Large intestine (tissue), 3 donors: ENCODE data around the gene MED9. TPM values are rescaled to one million over a fixed set of nuclear protein-coding genes. Genes with fewer than 3 reads are reported as not detected.
"Not testable (repeated sequence)": the region's sequence is repeated elsewhere in the genome, so short reads cannot be mapped to it uniquely, and the experiment has no call there.

Source experiments
- DNase-seq, 2 donors: peaks; one replicate each; pipeline versions ENCODE4 v3.0.0 to v3.0.0-alpha.2; 2013
- H3K27ac ChIP-seq: one replicate; pipeline ENCODE4 v1.5.1; 2013; ENCODE audit warnings: low read length
- H3K27me3 ChIP-seq: 2 replicates; pipeline ENCODE4 v1.6.1; 2013; ENCODE audit warnings: low read length; ENCODE audit not compliant: control insufficient read depth, insufficient read depth
- H3K36me3 ChIP-seq: 2 replicates; pipeline ENCODE4 v1.6.1; 2013; ENCODE audit warnings: low read length; ENCODE audit not compliant: control insufficient read depth, insufficient read depth
- H3K4me1 ChIP-seq: one replicate; pipeline ENCODE4 v1.6.1; 2013; ENCODE audit warnings: low read length; ENCODE audit not compliant: control insufficient read depth, insufficient read depth
- H3K4me3 ChIP-seq: one replicate; pipeline ENCODE4 v1.5.1; 2013; ENCODE audit warnings: low read length
- H3K9me3 ChIP-seq: one replicate; pipeline ENCODE4 v1.6.1; 2013; ENCODE audit warnings: mild to moderate bottlenecking, low read depth, low read length, moderate library complexity; ENCODE audit not compliant: control insufficient read depth
- WGBS: methylation state at CpG from one replicate; pipeline ENCODE4 v1.1.5; 2013; ENCODE audit warnings: low lambda C conversion rate; ENCODE audit not compliant: insufficient coverage; 5-methylcytosine and 5-hydroxymethylcytosine counted together
- polyA plus RNA-seq: library from polyadenylated mRNA; unstranded; fragments of 120-200 nt; gene quantifications from one replicate; pipeline ENCODE4 v1.2.1, GENCODE V29; 2013

The MED9 gene
- polyA plus RNA-seq, 1 donor = 17.4 TPM

DNA sequence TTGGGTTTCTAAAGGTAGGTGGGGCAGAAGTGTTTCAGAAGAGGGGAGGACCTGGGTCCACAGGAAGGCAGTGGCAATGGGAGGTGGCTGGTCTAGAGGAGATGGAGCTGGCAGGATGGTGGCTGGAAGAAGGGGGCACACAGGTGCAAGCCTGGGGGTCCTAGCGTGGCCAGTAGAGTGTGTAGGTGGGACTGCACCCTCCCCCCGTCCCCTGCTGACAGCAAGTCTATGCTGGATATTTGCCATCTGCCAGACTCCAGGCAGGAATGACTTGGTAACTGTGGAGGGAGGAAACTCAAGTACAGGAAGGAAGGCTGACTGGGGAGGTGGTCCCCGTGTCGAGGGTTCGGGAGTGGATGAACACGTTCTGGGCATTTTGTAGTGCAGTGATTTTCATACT is 8.6 kb downstream of the MED9 start:
- no peak for DNase-seq
- H3K9me3 ChIP-seq = peaks cover 4% of the 10 kb centered on the region
- no peak overlapping the region for H3K4me3 ChIP-seq
- WGBS = no CpG with 5 or more reads among the region's 6 CpGs
- peaks cover 32% of the 10 kb centered on the region for H3K36me3 ChIP-seq
- H3K27me3 ChIP-seq = no peaks in the 10 kb centered on the region
- H3K4me1 ChIP-seq = peaks cover under 1% of the 10 kb centered on the region
- no peak overlapping the region for H3K27ac ChIP-seq

DNA sequence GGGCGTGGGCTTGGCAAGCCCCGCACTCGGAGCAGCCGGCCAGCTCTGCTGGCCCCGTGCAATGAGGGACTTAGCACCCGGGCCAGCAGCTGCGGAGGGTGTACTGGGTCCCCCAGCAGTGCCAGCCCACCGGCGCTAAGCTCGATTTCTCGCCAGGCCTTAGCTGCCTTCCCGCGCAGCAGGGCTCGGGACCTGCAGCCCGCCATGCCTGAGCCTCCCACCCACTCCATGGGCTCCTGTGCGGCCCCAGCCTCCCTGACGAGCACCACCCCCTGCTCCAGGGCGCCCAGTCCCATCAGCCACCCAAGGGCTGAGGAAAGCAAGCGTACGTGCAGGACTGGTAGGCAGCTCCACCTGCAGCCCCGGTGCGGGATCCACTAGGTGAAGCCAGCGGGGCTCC is 9.6 kb downstream of the MED9 start:
- no CpG with 5 or more reads among the region's 23 CpGs for WGBS
- H3K4me3 ChIP-seq = not testable (repeated sequence)

DNA sequence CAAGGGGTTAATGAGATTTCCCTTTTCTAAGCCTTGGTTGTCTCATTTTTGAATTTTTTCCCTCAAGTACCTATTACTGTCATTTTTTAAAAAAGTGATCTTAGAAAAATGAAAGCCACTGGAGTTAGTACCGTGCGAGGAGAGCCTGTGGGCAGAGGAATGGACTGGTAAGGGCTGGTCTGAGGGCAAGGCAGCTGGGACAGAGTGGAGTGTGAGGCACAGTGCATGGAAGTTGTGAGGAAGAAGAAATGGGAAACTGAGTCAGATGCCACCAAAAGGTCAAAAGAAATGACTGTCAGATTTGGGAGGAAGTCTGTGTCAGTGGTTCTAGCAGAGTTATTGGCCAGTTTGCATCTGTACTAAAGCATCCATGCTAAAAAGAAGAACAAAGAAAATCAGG is 11.2 kb downstream of the MED9 start:
- peaks cover 46% of the 10 kb centered on the region for H3K36me3 ChIP-seq
- H3K4me1 ChIP-seq = no peaks in the 10 kb centered on the region

More for the DNA sequence above, 9.6 kb downstream of the MED9 start:
- DNase-seq, H3K4me1 ChIP-seq, H3K27me3 ChIP-seq, H3K27ac ChIP-seq, H3K9me3 ChIP-seq: not testable (repeated sequence)
- H3K36me3 ChIP-seq = peaks cover 36% of the 10 kb centered on the region

DNA sequence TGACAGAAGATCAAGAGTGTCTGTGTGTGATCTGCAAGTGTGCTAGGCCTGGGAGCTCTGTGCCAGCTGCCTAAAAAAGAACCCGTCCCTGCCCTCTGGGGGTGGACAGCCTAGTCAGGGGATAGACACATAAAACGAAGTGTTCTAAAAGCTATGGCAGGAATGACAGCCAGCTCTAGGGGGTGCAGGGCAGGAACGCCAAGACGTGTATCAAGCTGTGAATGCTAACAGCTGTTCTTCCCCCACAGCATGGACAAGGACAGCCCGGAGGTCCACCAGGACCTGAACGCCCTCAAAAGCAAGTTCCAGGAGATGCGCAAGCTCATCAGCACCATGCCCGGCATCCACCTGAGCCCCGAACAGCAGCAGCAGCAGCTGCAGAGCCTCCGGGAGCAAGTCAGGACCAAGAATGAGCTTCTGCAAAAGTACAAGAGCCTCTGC is 14.3 kb downstream of the MED9 start:
- H3K9me3 ChIP-seq = peaks cover 4% of the 10 kb centered on the region
- WGBS = no CpG with 5 or more reads among the region's 10 CpGs
- H3K27me3 ChIP-seq = peaks cover 16% of the 10 kb centered on the region
- H3K4me3 ChIP-seq = no peak overlapping the region
- H3K36me3 ChIP-seq = peaks cover 40% of the 10 kb centered on the region
- H3K27ac ChIP-seq = no peak overlapping the region
- DNase-seq = no peak
- peaks cover 12% of the 10 kb centered on the region for H3K4me1 ChIP-seq

More for the DNA sequence above, 11.2 kb downstream of the MED9 start:
- H3K27me3 ChIP-seq = no peaks in the 10 kb centered on the region
- no peak overlapping the region for H3K4me3 ChIP-seq
- peaks cover 4% of the 10 kb centered on the region for H3K9me3 ChIP-seq
- no CpG with 5 or more reads among the region's 2 CpGs for WGBS
- no peak overlapping the region for H3K27ac ChIP-seq
- no peak for DNase-seq

DNA sequence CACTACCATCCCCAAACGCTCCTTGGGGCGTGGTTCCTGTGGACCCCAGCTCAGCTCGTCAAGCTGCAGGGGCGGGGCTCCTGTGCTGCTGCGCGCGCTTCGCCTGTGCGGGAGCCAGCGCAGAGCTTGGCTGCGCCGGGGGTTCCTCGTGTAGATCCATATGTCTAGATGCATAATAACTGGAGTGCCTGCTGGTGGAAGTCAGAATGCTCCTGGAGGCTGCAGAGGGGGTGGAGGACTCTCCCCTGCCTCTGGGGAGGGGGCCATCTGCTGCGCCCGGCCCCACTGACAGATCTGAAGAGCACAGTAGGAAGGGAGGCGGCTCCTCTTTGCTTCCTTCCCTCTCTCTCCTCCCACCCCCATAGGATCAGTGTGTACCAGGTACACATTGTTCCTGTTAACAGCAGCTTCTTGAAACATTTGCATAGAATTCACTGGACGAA is 14.8 kb downstream of the MED9 start:
- Histone ChIP-seq H3K27ac (no peak overlapping the region), H3K36me3 (peaks cover 37% of the 10 kb centered on the region), H3K4me1 (peaks cover 12% of the 10 kb centered on the region), H3K9me3 (peaks cover under 1% of the 10 kb centered on the region), H3K4me3 (no peak overlapping the region), H3K27me3 (peaks cover 16% of the 10 kb centered on the region)
- DNase-seq = no peak
- no CpG with 5 or more reads among the region's 17 CpGs for WGBS

DNA sequence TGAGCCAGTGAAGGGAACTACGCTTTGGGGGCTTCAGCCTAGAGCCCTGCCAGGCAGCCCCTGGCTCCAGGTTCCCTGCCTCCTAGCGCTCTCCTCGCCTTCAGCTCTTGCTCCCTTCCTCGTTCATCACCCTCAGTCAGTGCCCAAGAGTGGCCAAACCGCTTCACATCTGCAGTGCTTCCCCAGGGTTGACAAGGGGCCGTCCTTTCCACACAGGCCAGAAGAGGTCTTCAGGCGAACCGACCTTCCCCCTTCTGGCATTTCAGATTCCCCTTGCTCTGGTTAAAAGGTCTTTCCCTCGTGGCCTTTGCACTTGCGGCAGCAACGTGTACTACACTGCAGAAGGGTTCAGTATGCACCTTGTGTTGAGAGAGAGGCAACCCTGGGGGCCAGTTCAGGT is 15.3 kb downstream of the MED9 start:
- Histone ChIP-seq H3K27ac (no peak overlapping the region), H3K4me1 (peaks cover 15% of the 10 kb centered on the region), H3K36me3 (peaks cover 37% of the 10 kb centered on the region), H3K27me3 (peaks cover 16% of the 10 kb centered on the region), H3K9me3 (no peaks in the 10 kb centered on the region), H3K4me3 (no peak overlapping the region)
- WGBS = 100% methylated on average over 1 of the region's 11 CpGs
- DNase-seq = no peak

DNA sequence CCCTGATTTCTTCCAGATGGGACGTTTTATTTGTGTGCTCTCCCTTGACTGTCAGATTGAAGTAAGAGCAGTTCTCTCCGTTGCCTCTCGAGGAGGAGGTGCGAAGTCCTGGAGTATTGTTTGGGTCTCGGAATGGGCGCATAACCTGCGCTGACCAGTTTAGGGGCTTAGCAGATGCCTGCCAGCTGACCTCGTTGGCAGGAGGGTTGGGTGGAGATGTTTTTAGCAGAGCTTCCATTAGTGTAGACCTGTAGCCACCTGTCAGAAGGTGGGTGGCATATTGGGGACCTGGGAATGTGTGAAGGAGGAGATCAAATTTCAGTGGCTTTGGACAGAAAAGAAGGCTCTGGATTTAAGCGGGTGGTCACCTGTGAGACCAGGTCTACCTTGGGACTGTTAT is 15.8 kb downstream of the MED9 start:
- H3K27ac ChIP-seq = no peak overlapping the region
- no peak for DNase-seq
- peaks cover 15% of the 10 kb centered on the region for H3K4me1 ChIP-seq
- WGBS = no CpG with 5 or more reads among the region's 9 CpGs
- H3K4me3 ChIP-seq = no peak overlapping the region
- H3K27me3 ChIP-seq = peaks cover 16% of the 10 kb centered on the region
- no peaks in the 10 kb centered on the region for H3K9me3 ChIP-seq
- H3K36me3 ChIP-seq = peaks cover 37% of the 10 kb centered on the region

DNA sequence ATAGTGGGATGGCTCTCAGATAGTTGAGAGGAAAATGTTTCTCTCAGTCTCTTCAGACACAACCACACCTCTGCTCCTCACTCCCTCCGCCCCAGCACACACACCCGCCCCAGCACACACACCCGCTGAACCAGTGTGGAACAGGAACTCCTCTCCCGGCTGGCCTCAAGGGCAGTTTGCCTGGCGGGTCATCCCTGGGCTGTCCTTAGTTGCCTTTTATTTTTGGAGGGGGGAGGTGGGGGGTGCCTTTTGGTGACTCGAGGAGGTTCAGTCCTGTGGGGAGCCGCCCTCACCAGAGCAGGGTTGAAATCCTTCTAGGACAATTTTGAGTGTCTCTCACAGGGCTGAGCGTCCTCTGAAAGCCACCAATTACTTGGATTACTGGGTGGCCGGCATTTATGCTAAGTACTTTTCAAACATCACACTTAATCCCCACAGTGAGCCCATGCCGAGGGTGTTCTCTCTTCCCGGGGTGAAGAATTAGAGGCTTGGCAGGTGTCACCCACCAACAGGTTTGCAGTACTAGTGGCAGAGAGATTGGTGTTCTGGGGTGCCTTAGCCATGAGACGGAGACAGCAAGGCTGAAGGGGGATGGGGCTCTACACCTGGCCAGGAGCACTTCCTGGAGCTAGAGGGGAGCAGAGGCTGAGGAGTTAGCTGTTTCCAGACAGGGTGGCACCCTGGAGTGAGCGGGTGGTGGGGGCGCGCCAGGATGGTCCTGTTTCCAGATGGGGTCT is 16.6 kb downstream of the MED9 start:
- Histone ChIP-seq H3K4me3 (no peak overlapping the region), H3K9me3 (no peaks in the 10 kb centered on the region), H3K4me1 (peaks cover 15% of the 10 kb centered on the region), H3K27ac (no peak overlapping the region), H3K36me3 (peaks cover 32% of the 10 kb centered on the region), H3K27me3 (peaks cover 16% of the 10 kb centered on the region)
- no peak for DNase-seq
- no CpG with 5 or more reads among the region's 15 CpGs for WGBS

DNA sequence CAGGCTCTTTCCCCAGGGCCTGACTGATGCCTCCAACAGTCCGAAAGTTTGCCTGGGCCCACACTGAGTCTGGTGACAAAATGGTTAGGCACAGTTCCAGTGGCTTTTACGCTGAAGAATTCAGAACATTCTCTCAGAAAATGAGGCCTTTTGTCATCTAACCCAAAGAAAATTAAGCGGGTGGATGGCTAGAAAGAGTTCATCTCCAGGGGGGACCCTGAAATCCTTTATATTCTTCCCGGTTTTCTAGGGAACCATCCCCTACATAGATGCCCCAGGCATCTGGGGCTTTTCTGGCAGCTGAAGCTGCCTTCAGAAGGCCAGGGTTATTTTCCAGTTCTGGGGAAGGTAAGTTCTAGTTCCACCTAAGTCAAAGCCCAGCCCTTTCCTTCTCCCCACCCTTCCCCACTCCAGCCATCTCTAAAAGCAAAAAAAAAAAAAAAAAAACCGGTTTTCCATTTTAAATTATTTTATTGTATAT is 17.2 kb downstream of the MED9 start:
- peaks cover 32% of the 10 kb centered on the region for H3K36me3 ChIP-seq
- H3K27me3 ChIP-seq = peaks cover 16% of the 10 kb centered on the region
- H3K4me1 ChIP-seq = peaks cover 15% of the 10 kb centered on the region
- H3K27ac ChIP-seq = no peak overlapping the region
- no peaks in the 10 kb centered on the region for H3K9me3 ChIP-seq
- H3K4me3 ChIP-seq = no peak overlapping the region
- DNase-seq = no peak
- WGBS = 60% methylated on average over 1 of the region's 5 CpGs

DNA sequence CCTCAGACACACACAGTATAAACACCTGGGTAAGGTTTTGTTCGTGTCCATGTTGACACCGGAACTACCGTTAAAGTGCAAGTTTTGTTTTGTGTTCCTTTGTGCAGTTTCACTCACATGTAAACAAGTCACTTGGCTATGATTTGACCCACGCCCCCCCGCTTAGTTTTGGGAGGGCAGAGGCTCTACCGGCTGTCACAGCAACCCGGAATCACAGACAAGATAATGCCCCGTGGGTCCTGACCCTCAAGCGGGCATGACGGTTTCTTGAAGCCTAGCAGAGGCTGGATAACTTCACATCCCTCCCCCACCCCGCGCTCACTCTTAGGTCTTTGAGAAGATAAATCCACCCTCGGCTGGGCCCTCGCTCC is 17.7 kb downstream of the MED9 start:
- Histone ChIP-seq H3K27ac (no peak overlapping the region), H3K4me3 (peak overlapping the region; percentile 47), H3K27me3 (peaks cover 16% of the 10 kb centered on the region), H3K9me3 (no peaks in the 10 kb centered on the region), H3K36me3 (peaks cover 32% of the 10 kb centered on the region), H3K4me1 (peaks cover 15% of the 10 kb centered on the region)
- WGBS = no CpG with 5 or more reads among the region's 14 CpGs
- DNase-seq = peak in 1 of 2 donors; percentile 29
